Inferior parietal cortex (tissue), 1 donor: ENCODE data around the gene CACNA2D2.

Experiments
- DNase-seq: peaks from one replicate; pipeline ENCODE4 v3.0.0-alpha.2; 2016; ENCODE audit errors: extremely low spot score

CACNA2D2 gene

DNA sequence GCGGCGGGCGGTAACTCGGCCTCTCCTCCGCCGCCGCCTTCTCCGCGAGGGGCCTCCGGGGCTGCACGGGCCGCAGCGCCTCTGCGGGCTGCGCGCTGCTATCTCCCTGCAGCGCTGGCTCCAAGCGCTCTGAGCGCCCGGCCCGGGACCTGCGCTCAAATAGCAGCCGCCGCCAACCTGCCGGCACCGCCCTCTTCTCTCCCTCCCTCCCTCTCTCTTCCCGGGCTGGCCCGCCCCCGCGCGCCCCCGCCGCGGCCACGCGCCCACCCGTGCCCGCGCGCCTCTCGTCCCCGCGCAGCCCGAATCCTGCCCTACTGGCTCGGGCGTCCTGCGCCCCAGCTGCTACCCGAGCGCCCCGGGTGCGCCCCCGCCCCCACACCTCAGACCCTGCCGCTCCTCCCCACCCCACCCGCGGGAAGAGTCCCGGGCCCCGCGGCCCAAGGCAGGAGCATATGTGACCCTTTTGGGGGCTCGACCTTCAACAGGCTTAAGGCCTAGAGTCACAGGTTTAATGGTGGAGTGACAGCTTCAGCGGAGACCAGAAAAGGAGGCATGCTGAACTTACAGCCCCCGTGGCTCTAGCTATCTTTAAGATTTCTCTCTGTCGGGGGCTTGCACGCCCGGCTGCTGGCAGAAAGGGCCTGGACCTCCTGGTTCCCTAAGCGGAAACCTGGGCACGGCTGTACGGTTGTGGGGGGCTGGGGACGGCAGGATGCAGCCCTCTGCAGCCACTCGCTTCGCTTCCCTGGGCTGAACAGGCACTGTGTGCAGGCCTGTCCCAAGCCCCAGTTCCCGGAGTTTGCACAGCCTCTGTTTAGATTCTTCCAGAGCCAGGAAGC is at the start of gene CACNA2D2:
CACNA2D2 (minus strand) TSS at position 131 of the 839 bp plus-strand sequence. CDS start 211 bp downstream, outside the sequence.
- DNase-seq, result no peak

DNA sequence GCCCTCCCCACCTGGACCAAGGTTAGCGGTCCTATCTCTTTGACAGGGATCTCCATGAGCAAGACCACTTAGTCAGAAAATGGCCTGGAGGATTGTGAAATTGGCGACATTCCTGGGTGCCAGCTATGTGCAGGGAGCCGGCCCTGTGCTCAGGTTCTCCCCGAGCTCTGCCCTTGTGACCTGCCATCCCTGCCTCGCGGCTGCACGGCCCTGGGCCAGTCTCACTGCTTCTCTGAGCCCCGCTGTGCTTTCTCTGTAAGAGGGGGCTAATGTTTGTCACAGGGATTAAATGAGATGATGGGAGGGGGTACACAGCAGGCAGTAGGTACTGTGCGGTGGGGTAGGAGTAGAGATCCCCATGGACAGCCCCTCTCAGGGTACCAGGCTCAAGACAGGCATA is 49.2 kb upstream of the CACNA2D2 start:
- DNase-seq, result no peak

DNA sequence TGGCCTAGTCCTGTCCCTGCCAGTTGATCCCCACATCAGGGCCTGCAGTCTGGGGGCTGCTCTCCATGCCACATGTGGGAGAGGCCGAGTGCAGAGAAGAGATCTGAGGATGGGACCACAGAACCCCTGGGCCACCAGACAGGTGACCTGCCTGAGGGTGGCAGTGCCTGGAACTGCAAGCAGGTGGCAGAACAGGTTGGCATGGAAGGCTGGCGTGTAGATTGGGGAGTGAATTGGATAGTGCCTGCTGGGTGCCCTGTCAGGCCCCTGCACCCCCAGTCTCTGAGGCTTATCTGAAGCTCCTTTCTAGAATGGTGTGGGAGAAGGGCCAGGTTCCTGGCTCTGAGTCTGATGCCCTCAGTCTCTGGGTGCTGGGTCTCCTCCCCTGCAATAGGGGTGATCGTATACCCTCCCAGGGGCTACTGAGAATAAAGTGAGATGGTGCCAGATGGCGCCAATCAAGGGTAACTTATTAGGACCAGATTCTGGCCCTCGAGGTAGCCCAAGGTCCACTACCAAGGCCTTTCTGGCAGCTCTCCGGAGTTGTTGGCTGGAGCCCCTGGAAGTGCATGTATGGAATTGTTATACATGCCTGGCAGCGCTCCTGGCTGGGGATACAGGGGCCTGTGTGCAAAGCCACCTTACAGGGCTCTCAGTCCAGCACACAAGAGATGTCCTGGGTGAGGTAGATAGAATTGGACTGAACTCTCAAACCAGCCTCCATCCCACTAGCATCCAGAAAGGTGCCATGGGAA is 48.4 kb upstream of the CACNA2D2 start:
- DNase-seq, result no peak

DNA sequence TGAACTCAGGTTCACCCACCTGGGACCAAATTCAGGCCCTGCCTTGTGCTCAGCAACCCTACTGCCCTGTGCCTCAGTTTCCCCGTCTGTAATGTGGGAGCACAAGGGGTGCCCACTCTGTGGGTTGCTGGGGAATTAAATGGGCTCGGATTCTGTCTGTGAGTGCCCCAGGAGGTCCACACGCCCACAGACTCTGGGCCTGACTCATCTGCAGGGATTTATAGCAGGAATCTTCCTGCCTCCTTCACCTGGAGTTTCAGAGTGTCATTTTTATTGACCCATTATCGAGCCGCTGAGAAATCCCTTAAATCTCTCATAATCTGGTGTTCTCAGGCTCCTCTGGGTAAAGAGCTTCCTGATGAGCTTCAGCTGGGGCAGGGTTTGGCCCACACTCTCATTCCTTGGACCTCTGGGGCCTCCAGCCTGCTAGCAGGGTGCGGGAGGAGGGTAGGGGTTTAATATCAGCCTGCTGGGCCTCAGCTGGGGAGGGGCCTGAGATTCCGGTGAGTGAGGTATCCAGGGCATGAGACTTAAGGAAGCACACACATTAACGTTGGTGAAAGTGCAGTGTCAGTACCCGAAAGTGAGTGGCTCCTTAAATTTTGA is 47.7 kb upstream of the CACNA2D2 start:
- no peak for DNase-seq

DNA sequence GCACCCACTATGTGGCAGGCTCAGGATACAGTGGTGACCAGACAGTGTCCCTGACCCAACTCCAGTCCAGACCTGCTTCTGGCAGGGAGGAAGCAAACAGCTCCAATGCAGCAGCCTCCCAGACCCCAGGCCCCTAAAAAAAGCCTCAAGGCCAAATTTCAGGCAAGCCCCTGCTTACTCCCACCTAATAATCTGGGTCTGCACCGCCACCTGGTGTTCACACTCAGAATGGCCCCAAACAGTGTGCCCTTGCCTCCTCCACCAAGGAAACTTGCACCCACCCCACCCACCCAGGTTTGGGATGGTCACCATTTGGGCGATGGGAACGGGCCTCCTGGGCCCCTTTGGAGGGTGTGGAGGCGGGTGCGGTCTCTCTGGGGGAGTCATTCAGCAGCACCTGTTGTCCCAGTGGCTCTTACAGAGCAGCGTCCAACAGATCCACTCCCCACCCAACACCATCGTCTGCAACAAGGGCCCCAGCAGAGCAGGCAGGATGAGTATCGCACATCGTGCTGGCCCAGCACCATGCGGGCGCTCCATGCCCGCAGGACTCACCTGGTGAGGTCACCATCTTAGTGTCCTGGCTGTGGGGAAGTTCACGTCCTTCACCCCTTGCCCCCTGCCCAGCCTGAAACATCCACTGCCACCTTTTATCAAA is 46.8 kb upstream of the CACNA2D2 start:
- peak; percentile 69 for DNase-seq

DNA sequence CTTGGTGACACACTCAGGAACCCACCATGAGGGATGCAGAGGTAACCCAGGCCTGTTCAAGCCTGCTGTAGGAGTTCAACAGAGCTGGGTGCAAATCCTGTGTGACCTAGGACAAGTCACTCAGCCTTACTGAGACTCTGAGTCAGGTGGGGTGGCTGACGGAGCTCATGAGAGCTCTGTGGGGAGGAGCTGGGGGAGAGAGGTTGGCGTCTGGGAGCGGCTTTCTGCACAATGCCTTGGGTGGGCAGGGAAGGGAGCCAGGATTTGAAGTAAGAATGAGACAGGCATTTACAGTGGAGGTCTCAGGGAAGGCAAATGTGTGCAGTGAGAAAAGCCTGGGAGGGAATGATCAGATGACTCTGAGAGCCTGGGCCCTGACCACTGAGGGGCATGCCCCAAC is 45.8 kb upstream of the CACNA2D2 start:
- DNase-seq, result no peak

DNA sequence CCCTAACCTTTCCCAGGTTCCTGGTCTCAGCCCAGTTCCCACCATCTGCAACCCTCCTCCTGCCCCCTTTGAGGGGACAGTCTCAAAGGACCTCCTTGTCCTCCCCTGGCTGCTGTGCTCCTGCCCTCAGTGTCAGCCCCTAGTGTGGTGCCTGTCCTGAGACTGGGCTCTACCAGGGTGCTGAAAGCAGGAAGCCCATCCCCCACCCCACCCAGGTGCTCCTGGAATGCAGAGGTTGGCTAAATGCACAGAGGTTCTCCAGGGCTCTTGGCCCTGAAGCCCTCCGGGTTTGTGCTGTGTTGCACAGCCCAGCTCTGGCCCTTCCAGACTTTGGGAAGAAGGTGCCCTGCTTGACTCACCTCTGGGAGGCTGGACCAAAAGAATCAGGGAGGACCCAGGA is 42.3 kb upstream of the CACNA2D2 start:
- DNase-seq, result no peak

DNA sequence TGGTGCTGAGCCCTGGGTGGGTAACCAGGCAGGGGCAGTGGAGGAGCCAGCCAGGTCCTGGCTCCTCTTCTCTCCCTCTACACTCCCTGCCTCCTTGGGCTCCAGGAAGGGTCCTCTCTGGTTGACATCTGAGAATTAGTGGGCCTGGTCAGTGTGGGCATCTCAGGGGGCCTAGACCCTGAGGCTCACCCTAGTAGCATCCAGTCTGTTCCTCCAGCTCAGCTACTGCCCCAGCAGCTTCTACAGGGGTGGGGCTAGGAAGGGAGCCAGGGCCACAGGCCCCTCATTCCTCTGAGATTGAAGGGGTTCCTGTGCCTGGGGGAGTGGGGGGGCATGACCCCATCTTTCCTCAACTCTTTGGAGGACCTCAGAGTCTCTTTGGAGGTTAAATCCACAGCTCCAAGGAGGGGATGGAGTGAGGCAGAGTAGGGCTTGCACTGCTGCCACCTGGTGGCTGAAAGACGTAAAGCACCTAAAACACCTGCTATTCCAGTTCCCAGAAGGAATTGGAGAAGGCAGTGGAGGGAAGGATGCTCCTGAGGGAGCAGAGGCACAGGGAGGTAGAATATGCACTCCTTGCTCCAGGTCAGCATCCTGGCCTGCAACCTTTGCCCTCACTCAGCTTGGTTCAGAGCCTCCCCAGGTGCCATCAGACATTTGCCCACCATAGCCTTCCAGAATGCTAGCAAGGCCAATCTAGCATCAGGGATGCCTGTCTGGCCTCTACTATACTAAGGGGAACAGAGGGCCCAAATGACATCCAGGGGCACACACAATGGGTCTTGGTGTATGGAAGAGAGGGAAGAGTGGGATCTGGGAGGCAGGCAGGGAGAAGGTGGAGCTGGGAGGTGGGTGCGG is 39.0 kb upstream of the CACNA2D2 start:
- DNase-seq, result peak; percentile 86

DNA sequence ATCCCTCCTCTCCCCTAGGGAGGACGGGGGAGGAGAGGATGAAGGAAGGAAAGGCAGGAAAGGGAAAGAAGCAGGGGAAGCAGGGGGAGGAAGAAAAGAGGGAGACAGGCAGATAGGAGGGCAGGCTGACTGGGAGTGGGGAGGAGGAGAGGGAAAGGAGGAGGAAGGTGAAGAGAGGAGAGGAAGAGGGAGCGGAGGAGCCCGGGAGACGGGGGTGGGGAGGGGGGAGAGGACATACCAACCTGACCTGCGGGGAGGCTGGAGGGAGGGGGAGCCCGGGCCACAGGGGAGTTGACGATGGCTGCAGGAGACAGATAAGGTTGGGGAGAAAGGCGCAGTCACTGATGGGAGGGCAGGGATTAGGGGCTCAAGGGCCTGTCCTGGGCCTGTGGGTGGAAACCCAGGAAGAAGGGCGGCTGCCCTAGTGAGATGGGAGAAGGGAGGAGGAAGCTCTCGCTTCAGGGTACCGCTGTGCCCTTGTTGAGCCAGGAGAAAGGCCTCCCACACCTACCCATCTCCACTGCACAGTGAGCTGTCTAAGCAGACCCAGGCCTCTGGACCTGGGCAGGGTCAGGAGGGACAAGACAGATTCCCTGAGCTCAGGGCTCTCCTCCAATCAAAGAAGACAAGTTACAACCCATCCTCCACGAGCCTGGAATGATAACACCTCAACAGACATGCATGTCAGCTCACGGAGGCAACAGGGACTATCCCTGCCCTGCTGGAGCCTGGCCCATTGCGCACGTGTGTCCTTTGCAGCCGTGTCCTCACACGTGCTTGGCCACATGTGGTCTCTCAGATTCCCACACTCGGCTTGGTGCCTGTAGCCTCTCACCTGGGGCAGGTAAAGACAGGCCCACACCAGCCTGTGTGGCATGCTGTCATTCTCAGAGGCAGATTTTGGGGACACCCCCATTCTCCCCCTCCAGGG is 36.2 kb upstream of the CACNA2D2 start:
- no peak for DNase-seq

DNA sequence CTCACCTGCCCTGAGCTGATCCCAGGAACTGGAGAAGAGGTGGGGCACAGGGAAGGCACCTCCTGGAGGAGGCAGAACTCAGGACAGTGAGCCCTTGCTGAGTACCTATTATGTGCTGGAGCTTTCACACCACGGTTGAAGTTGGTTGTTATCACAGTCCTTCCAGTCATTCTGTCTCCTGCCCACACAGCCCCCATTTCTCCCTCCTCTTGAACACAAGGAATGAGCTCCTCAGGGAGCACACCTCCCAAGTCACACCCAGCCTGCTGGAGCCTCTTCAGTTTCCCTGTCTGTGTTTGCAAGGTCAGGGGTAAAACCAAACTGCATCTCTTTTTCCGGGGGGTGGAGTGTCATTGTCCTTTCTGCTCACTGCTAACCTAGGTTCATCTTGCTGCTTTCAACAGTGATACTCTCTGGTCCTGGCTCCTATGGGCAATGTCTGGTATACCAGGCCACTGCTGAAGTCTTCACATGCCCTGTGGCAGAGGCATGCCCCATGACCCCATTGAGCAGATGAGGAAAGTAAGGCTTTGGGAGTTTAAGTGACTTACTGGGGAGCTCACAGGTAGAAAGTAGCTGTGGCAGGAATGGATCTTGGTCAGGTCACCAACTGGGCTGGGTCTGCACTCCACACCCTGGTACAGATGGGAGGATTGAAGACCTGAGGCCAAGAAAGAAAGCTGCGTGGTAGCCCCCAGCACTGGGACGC is 34.1 kb upstream of the CACNA2D2 start:
- no peak for DNase-seq

DNA sequence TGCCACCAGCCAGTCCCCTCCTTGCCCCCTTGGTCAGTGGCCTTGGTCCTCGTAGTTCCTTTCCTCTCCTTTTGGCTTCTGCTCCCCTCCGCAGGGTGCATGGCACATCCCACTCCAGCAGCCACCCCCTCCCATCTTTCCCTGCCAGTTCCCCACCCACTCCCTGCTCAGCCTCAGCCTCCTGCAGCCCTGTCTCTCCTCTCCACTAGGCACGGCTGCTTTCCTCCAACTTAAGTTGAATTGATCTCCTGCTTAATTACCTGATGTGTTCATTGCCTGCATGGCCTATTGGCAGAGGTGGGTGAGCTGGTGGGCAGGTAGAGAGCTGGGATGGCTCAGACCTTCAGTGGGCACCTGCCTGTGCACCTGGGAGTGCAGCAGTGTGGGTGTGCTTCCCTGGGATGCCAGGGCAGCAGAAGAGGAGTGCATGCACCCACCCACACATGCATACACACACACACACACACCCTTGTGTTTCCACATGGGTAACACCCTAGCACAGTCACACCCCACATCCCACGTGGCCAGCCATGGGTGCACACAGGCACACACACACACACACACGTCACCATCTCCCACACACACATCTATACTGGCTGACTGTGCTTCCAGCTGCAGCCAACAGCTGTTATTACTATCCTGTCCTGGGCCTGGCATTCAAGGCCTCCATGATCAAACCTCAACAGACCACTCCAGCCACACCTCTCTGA is 33.2 kb upstream of the CACNA2D2 start:
- DNase-seq, result no peak

DNA sequence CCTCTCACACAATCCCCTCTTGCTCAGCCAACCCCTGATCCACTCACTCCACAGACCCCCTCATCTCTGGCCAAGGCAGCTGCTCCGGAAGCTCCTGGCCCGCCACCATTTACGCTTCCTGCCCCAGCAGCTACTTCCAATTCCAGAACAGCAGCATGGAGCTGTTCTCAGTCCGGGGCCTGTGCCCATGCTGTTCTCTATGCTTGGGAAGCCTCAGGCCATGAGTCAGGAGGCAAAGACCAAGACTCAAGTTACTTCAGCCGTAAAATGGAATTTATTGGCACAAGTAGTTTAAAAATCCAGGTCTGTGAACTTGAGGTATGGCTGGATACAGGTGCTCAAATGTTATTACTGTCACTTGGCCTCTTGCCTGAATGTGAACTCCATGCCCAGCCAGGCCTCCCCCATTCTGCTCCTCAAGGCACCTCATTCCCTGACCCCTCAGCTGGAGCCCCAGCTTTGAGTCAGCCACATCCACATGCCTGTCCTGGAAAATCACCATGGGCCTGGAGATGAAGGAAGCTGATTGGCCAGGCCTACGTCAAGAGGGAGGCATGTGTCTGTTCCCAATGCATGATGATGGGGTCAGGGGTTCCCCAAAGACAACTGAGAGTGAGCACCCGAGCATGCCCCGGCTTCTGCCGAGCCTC is 31.4 kb upstream of the CACNA2D2 start:
- no peak for DNase-seq

DNA sequence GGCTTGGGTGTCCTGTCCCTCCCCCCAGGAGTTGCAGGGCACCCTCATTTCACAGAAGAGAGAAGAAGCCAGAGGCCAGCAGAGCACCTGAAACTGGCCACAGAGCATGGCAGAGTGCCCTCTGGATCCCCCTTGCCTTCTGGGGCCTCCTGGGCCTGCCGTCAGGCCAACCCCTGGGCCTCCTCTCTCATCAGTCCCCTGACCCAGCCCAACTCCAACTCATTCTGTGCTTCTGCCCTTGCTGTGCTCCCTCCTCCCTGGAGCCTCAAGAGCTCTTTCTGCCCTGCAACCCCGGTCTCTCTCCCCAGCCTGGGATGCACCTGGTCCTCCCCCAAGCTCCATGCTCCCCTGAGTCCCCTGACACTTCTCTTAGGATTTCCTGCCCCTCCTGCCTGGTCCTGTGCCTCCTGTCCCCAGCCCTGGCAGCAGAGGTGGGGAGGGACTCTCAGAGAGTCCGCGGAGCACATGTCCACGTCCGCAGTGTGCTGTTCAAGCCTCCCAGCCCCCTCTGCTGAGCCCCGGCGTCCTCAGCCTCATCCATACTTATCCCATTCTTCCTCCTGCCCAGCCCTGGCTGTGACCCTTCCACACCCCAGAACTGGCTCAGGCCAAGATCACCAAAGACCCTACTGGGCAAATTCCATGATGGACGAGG is 30.5 kb upstream of the CACNA2D2 start:
- DNase-seq, result no peak

DNA sequence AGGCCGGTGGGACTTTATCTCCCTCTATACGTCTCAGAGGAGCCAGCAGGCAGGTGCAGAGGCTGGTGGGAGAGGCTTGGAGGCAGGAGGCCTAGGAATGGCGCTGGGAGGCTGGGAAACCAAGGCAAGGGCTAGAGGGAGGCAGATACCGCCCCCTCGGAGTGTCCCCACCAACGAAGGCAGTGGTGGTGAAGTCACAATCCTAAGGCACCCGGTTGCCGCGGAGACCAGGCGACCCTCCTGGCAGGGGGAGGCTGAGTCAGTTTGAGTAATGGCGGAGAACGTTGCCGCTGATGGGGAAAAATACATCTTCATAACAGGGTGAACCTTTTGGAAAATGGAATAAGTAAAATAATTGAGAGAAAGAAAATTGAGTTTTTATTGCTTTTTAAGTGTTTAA is 29.9 kb upstream of the CACNA2D2 start:
- DNase-seq, result no peak

DNA sequence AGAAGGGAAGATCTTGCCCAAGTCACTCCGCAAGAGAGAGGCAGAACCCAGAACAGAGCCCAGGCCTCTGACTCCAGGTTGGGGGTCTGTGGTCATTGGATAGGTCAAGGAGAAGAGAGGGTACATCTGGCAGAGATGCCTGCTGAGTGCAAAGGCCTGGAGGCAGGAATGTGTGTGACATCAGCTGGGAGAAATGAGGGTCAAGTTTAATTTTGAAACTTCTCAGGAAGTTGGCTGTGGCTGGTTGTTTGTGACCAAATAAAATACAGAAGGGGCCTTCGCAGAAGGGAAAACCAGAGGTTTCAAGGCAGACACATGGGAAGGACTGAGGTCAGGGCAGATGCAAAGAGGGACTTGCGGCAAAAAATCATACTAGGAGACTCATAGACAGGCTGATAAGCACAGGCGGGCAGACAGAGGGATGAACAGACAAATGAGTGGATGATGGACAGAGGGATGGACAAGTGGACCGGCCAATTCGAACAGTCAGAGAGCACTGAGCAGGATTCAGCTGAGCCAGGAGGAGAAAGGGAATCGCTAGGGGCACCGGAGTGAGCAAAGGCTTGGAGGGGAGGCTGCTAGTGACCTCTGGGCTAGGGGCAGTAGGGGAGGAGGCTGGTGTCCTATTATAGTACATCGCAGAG is 28.8 kb upstream of the CACNA2D2 start:
- DNase-seq, result no peak

DNA sequence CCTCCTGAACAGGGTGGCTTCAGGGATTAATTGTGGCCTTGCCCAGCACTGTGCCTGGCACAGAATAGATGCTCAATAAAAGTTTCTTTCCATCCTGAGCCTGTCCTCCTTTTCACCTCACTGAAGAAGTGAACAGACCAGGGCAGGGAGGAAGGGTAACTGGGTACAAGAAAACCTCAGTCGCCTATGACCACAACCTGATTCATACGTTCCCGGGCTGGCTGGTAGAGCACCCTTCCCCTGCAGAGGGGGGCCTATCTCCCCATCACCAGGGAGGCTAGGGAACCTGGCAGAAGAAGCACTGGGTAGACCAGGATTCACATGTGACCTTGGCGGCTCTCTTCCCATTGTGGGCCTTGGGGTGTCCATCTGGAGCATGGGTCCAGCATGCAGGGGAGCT is 27.8 kb upstream of the CACNA2D2 start:
- no peak for DNase-seq
